Ishikawa (cell line): ENCODE data around the gene SLN.

Experiments
- CEBPB ChIP-seq: IDR thresholded peaks from 2 replicates; pipeline ENCODE4 v1.6.1; 2012
- EGR1 ChIP-seq: IDR thresholded peaks from 2 replicates; pipeline ENCODE4 v1.6.1; 2012
- EP300 ChIP-seq: IDR thresholded peaks from 2 replicates; pipeline ENCODE4 v1.6.1; 2012; ENCODE audit warnings: borderline replicate concordance
- MAX ChIP-seq: IDR thresholded peaks from 2 replicates; pipeline ENCODE4 v1.6.1; 2012
- REST ChIP-seq: IDR thresholded peaks from 2 replicates; pipeline ENCODE4 v1.6.1; 2012; ENCODE audit warnings: low read depth, mild to moderate bottlenecking
- TCF12 ChIP-seq: IDR thresholded peaks from 2 replicates; pipeline ENCODE4 v1.6.1; 2012; ENCODE audit warnings: low read depth
- TEAD4 ChIP-seq: IDR thresholded peaks from 2 replicates; pipeline ENCODE4 v1.6.1; 2012
- YY1 ChIP-seq: IDR thresholded peaks from 2 replicates; pipeline ENCODE4 v1.6.1; 2012; ENCODE audit warnings: low read depth
- ZBTB7A ChIP-seq: IDR thresholded peaks from 2 replicates; pipeline ENCODE4 v1.6.1; 2012; ENCODE audit warnings: low read depth

GRCh38 chr11:107736546-107736945, 24.7 kb upstream of the SLN start:
- TF ChIP-seq EGR1, result no peak
- TF ChIP-seq EP300, result no peak
- no peak for TF ChIP-seq YY1
- no peak for TF ChIP-seq CEBPB
- no peak for TF ChIP-seq MAX
- TF ChIP-seq ZBTB7A, result no peak
- TF ChIP-seq REST, result no peak
- no peak for TF ChIP-seq TEAD4
- TF ChIP-seq TCF12, result no peak
